ENCODE results near the gene ASCC1.

ASCC1 gene

GRCh38 chr10:72215611-72216549 is at the start of gene ASCC1, which contains the start of gene ANAPC16:
Gene ASCC1 (minus strand): TSS chr10:72216276. CDS start chr10:72213298, 2,978 bp downstream.
Gene ANAPC16 (plus strand): TSS chr10:72216012. CDS start chr10:72223915, 7,903 bp downstream.
- H3K27ac ChIP-seq: peak within 1 kb of the TSS; percentile 92
- TF ChIP-seq ZFX (IDR thresholded peaks at IDR 0.05): no peak
- TF ChIP-seq CTCF (conservative IDR thresholded peaks at IDR 0.05): no peak

- no peak overlapping the region for H3K27ac ChIP-seq
- TF ChIP-seq CTCF (conservative IDR thresholded peaks at IDR 0.05): no peak
- no peak for TF ChIP-seq ZFX (IDR thresholded peaks at IDR 0.05)
Measured at GRCh38 chr10:72265508-72265907, 49.4 kb upstream of the ASCC1 start.

- no peak for TF ChIP-seq CTCF (conservative IDR thresholded peaks at IDR 0.05)
- TF ChIP-seq ZFX (IDR thresholded peaks at IDR 0.05): no peak
- peak overlapping the region; percentile 54; the same call in 1 of the 2 replicates for H3K27ac ChIP-seq
Measured at GRCh38 chr10:72264536-72264935, 48.5 kb upstream of the ASCC1 start.

- H3K27ac ChIP-seq: peak overlapping the region; percentile 54
- TF ChIP-seq ZFX (IDR thresholded peaks at IDR 0.05): no peak
- no peak for TF ChIP-seq CTCF (conservative IDR thresholded peaks at IDR 0.05)
Measured at GRCh38 chr10:72263613-72264241, 47.7 kb upstream of the ASCC1 start.

- no peak overlapping the region for H3K27ac ChIP-seq
- TF ChIP-seq ZFX (IDR thresholded peaks at IDR 0.05) (no peak), CTCF (conservative IDR thresholded peaks at IDR 0.05) (no peak)
Measured at GRCh38 chr10:72261784-72262404, 45.8 kb upstream of the ASCC1 start.

GRCh38 chr10:72260976-72261783 is 45.1 kb upstream of the ASCC1 start:
- H3K27ac ChIP-seq: no peak overlapping the region
- TF ChIP-seq ZFX (IDR thresholded peaks at IDR 0.05): no peak
- no peak for TF ChIP-seq CTCF (conservative IDR thresholded peaks at IDR 0.05)
